Endothelial cell of umbilical vein (primary cell): ENCODE measurements around the gene RASGRP4. TPM values are rescaled to one million over a fixed set of nuclear protein-coding genes. Genes with fewer than 3 reads are reported as not detected.

Experiments
- BruUV-seq: library from RNA; stranded (reverse); fragments of 400-500 nt; replicated peaks from 2 replicates; lab custom pipeline; 2021; lab: Mats Ljungman, UMichigan
- CTCF ChIA-PET: fragments of 300-600, 350-600 bp; sonication (Branson Sonifier 250); formaldehyde crosslinking; loops from one replicate; lab custom pipeline; 2021; ENCODE audit warnings: antibody characterized with exemption, inconsistent platforms; lab: Charles Lee
- POLR2A ChIA-PET: fragments of 300-600, 350-600 bp; sonication (Branson Sonifier 250); formaldehyde crosslinking; loops from one replicate; lab custom pipeline; 2021; ENCODE audit warnings: antibody characterized with exemption, inconsistent platforms; lab: Charles Lee
- DNase-seq: peaks from one replicate; pipeline ENCODE4 v3.0.0-alpha.2; 2011; ENCODE audit warnings: low read depth, low spot score
- FAIRE-seq: peaks from 2 replicates; lab custom pipeline; 2011; peaks lifted over from hg19 to GRCh38; lab: Jason Lieb, UNC
- H2AFZ ChIP-seq: 2 replicates; pipeline ENCODE4 v1.6.0; 2012; ENCODE audit warnings: low read depth, low read length, control low read depth, inconsistent platforms
- H3K27ac ChIP-seq: 2 replicates; pipeline ENCODE4 v1.5.1; 2011; ENCODE audit warnings: low read depth, mild to moderate bottlenecking, control low read depth, low read length, moderate library complexity; ENCODE audit not compliant: insufficient read depth
- H3K27me3 ChIP-seq, 2 experiments: 2 replicates each; pipeline versions ENCODE4 v1.6.0 to v1.6.1; 2011; ENCODE audit warnings: low read length in 2 of 2, mixed read lengths in 1 of 2; ENCODE audit not compliant: control insufficient read depth in 2 of 2, insufficient read depth in 2 of 2
- H3K36me3 ChIP-seq, 2 experiments: 2 replicates in 1 of 2; 3 replicates in 1 of 2; pipeline ENCODE4 v1.5.1; 2011; ENCODE audit warnings: low read length in 2 of 2, mild to moderate bottlenecking in 1 of 2, moderate library complexity in 1 of 2; ENCODE audit not compliant: control insufficient read depth in 2 of 2, insufficient read depth in 2 of 2; ENCODE audit errors: extremely low read depth in 1 of 2
- H3K4me1 ChIP-seq: 3 replicates; pipeline ENCODE4 v1.5.1; 2011; ENCODE audit warnings: mild to moderate bottlenecking, low read length; ENCODE audit not compliant: control insufficient read depth, insufficient read depth; ENCODE audit errors: extremely low read depth
- H3K4me2 ChIP-seq: 2 replicates; pipeline ENCODE4 v1.6.1; 2011; ENCODE audit warnings: low read length, control low read depth, mixed read lengths; ENCODE audit not compliant: insufficient read depth
- H3K4me3 ChIP-seq, 3 experiments: fragments of 200-600 bp in 1 of 3; sonication (generic), shearing (Covaris generic) in 1 of 3; replicated peaks in 1 of 3; 2 replicates each; pipeline ENCODE4 v1.5.1; 2011 to 2016; ENCODE audit warnings: control low read depth in 3 of 3, low read length in 3 of 3, mild to moderate bottlenecking in 2 of 3, inconsistent platforms in 1 of 3, low read depth in 1 of 3, moderate library complexity in 1 of 3; ENCODE audit not compliant: insufficient read depth in 1 of 3
- H3K79me2 ChIP-seq: 2 replicates; pipeline ENCODE4 v1.6.0; 2012; ENCODE audit warnings: low read length, inconsistent platforms; ENCODE audit not compliant: control insufficient read depth, insufficient read depth
- H3K9ac ChIP-seq: replicated peaks from 2 replicates; pipeline ENCODE3; 2011; ENCODE audit warnings: low read length, control low read depth; ENCODE audit not compliant: insufficient read depth; ENCODE audit errors: extremely low read depth
- H3K9me1 ChIP-seq: replicated peaks from 3 replicates; pipeline ENCODE4 v1.6.0; 2011; ENCODE audit warnings: mild to moderate bottlenecking, low read length; ENCODE audit not compliant: control insufficient read depth, insufficient read depth; ENCODE audit errors: extremely low read depth
- H3K9me3 ChIP-seq: replicated peaks from 2 replicates; pipeline ENCODE4 v1.5.1; 2012; ENCODE audit warnings: low read length, inconsistent platforms; ENCODE audit not compliant: control insufficient read depth, insufficient read depth
- H4K20me1 ChIP-seq: replicated peaks from 2 replicates; pipeline ENCODE3; 2011; ENCODE audit warnings: mild to moderate bottlenecking, low read length; ENCODE audit not compliant: control insufficient read depth, insufficient read depth; ENCODE audit errors: extremely low read depth
- CTCF ChIP-seq, 2 donors: IDR thresholded peaks; 1 replicate in 1 of 2; 2 replicates in 1 of 2; pipeline ENCODE4 v1.5.1; 2011; ENCODE audit warnings: low read length in 2 of 2, mild to moderate bottlenecking in 2 of 2, moderate library complexity in 2 of 2, control low read depth in 1 of 2, inconsistent platforms in 1 of 2, low read depth in 1 of 2; ENCODE audit not compliant: insufficient read depth in 1 of 2; ENCODE audit errors: extremely low read depth in 1 of 2
- EZH2 ChIP-seq: IDR thresholded peaks from 2 replicates; pipeline ENCODE4 v1.6.1; 2012; ENCODE audit warnings: borderline replicate concordance, low read depth, mild to moderate bottlenecking, moderate library complexity, low read length, inconsistent platforms; ENCODE audit not compliant: severe bottlenecking
- FOS ChIP-seq: IDR thresholded peaks from 2 replicates; pipeline ENCODE4 v1.6.1; 2011; ENCODE audit warnings: mild to moderate bottlenecking, low read length, moderate library complexity, borderline replicate concordance; ENCODE audit not compliant: insufficient read depth
- GATA2 ChIP-seq: IDR thresholded peaks from 2 replicates; pipeline ENCODE4 v1.7.0; 2011; ENCODE audit warnings: low read depth, mild to moderate bottlenecking, moderate library complexity, mixed read lengths, low read length; ENCODE audit not compliant: insufficient read length, insufficient read depth
- JUN ChIP-seq: IDR thresholded peaks from 2 replicates; pipeline ENCODE4 v1.6.1; 2011; ENCODE audit warnings: borderline replicate concordance, low read depth; ENCODE audit not compliant: insufficient read length, insufficient read depth
- MYC ChIP-seq: IDR thresholded peaks from one replicate; pipeline ENCODE4 v1.6.1; 2011; ENCODE audit warnings: mild to moderate bottlenecking, low read depth, low read length
- POLR2A ChIP-seq: IDR thresholded peaks from 2 replicates; pipeline ENCODE4 v1.6.1; 2012; ENCODE audit warnings: low read depth, mild to moderate bottlenecking, control low read depth, low read length
- POLR2AphosphoS5 ChIP-seq: IDR thresholded peaks from 2 replicates; pipeline ENCODE4 v1.6.1; 2012; ENCODE audit warnings: low read depth, mild to moderate bottlenecking, control low read depth, low read length, moderate library complexity; ENCODE audit not compliant: insufficient read depth
- dilution Hi-C: fragments of 300-500 bp; cut with MboI; formaldehyde crosslinking; loops from one replicate; pipeline ENCODE4 v1.15.0; 2019; ENCODE audit warnings: low sequenced_read_pairs; ENCODE audit not compliant: extremely low pct_ligation_motif_present
- intact Hi-C: fragments of 100-400 bp; cut with micrococcal nuclease; formaldehyde crosslinking; loops from one replicate; pipeline ENCODE4 v1.10.0; 2022
- polyA plus RNA-seq, 4 experiments: library from polyadenylated mRNA; depleted of rRNA in 3 of 4; stranded (reverse) in 3 of 4; unstranded in 1 of 4; fragments of >200 nt; gene quantifications; 2 replicates each; pipeline versions ENCODE4 v1.2.1 to v1.2.3, GENCODE V29; 2011 to 2012; ENCODE audit warnings: missing spikeins in 1 of 4
- total RNA-seq: library from RNA; stranded (reverse); gene quantifications from 2 replicates; pipeline ENCODE4 v1.2.3, GENCODE V29; 2021
- TF ChIP-seq, protein P1 (sequence below): IDR thresholded peaks from 2 replicates; pipeline ENCODE4 v1.6.1; 2011; ENCODE audit not compliant: insufficient read depth, insufficient read length

RASGRP4 gene
- total and polyA plus RNA-seq, 2 donors (not counting 3 experiments of a cell fraction or from before 2014, with no cell fraction given) = not detected

DNA sequence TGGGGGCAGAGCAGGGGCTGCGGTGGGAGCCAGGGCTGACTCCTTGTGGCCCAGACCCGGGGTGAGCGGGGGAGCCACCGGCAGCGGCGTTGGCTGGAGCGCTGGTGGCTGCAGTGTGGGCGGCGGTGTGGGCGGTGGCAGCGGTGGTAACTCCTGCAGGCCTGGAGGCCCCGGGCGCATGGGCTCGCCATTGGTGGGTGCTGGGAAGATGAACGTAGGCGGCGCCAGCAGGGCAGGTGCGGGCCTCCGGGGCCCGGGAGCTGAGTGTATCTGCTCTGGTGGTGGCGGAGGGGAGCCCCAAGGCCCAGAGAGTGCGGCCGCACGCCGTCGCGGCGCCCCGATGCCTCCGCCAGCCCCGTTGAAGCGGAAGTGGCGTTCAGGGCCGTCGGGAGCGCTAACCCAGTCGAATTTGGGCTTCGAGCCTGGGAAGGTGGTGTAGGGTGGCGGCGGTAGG, 40.2 kb downstream of the RASGRP4 start:
- H3K9me3 ChIP-seq = no peaks in the 10 kb centered on the region
- no peaks in the 10 kb centered on the region for H4K20me1 ChIP-seq
- BruUV-seq = no TSS peak
- peaks cover 10 to 20% of the 10 kb centered on the region in 2 experiments for H3K36me3 ChIP-seq
- intact Hi-C loops = loop anchor here (5.0 kb wide), 1 partner anchor 154 kb away; no protein-coding TSS in a partner anchor
- H3K9me1 ChIP-seq = no peaks in the 10 kb centered on the region
- ChIA-PET CTCF (interaction anchor here (1.4 to 2.5 kb wide), 2 partner anchors 17 to 142 kb away, joined by 4 to 10 read pairs; partner anchors contain the start of gene FAM98C), POLR2A (no interaction called here)
- no peak overlapping the region for H3K27ac ChIP-seq
- H3K4me1 ChIP-seq = peaks cover 10% of the 10 kb centered on the region
- no peak for TF ChIP-seq POLR2AphosphoS5
- TF ChIP-seq EZH2 = no peak
- TF ChIP-seq MYC = no peak
- no peak for TF ChIP-seq FOS
- TF ChIP-seq CTCF (IDR thresholded peaks at IDR 0.05; ENCODE audit: extremely low read depth in 1 of 2, insufficient read depth in 1 of 2, low read depth in 1 of 2, low read length in 2 of 2) = no peak
- no peak for TF ChIP-seq POLR2A
- no peak for TF ChIP-seq GATA2
- TF ChIP-seq, protein P1, sequence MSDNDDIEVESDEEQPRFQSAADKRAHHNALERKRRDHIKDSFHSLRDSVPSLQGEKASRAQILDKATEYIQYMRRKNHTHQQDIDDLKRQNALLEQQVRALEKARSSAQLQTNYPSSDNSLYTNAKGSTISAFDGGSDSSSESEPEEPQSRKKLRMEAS = no peak
- TF ChIP-seq JUN = no peak
- DNase-seq (no peak), FAIRE-seq (no peak)
- dilution Hi-C loops = no loop called here
- no peak overlapping the region for H3K4me2 ChIP-seq
- H3K79me2 ChIP-seq = peaks cover 16% of the 10 kb centered on the region
- H3K4me3 ChIP-seq = no peak overlapping the region
- H3K9ac ChIP-seq = no peak overlapping the region
- H3K27me3 ChIP-seq = no peaks in the 10 kb centered on the region
- H2AFZ ChIP-seq = no peak overlapping the region
